Ascending aorta (tissue), 2 donors: ENCODE data around the gene C1orf21. TPM values are rescaled to one million over a fixed set of nuclear protein-coding genes. Genes with fewer than 3 reads are reported as not detected.

ENCODE experiments used
- DNase-seq, 2 donors: peaks; one replicate each; pipeline ENCODE4 v3.0.0-alpha.2; 2019; ENCODE audit warnings: low spot score in 2 of 2
- H3K27ac ChIP-seq, 2 donors: fragments of 200-600 bp; sonication (generic); one replicate each; pipeline ENCODE4 v1.5.1; 2016 to 2017; ENCODE audit warnings: mild to moderate bottlenecking in 1 of 2
- H3K27me3 ChIP-seq: fragments of 200-600 bp; sonication (generic); one replicate; pipeline ENCODE4 v1.5.1; 2017
- H3K36me3 ChIP-seq, 2 donors: fragments of 200-600 bp; sonication (generic); one replicate each; pipeline ENCODE4 v1.5.1; 2016
- H3K4me1 ChIP-seq, 2 donors: fragments of 200-600 bp; sonication (generic); one replicate each; pipeline ENCODE4 v1.5.1; 2016 to 2017; ENCODE audit warnings: mild to moderate bottlenecking in 1 of 2
- H3K4me3 ChIP-seq, 2 donors: fragments of 200-600 bp; sonication (generic); one replicate each; pipeline ENCODE4 v1.5.1; 2016 to 2017; ENCODE audit warnings: mild to moderate bottlenecking in 1 of 2
- H3K9me3 ChIP-seq, 2 donors: fragments of 200-600 bp; sonication (generic); one replicate each; pipeline ENCODE4 v1.5.1; 2016
- intact Hi-C: fragments of 100-400 bp; cut with DNase I; formaldehyde crosslinking; loops from one replicate; pipeline ENCODE4 v1.15.1; 2023
- total RNA-seq: library from RNA; depleted of rRNA; stranded (reverse); fragments of >200 nt; gene quantifications from one replicate; pipeline ENCODE4 v1.1.0, GENCODE V29; 2016
- TF ChIP-seq, protein P1 (sequence below), 3 experiments: fragments of 200-600 bp in 2 of 3; fragments of 450-650 bp in 1 of 3; sonication (generic) in 2 of 3; IDR thresholded peaks; one replicate each; pipeline ENCODE4 v1.5.1; 2016 to 2019; ENCODE audit warnings: antibody characterized with exemption in 3 of 3, mild to moderate bottlenecking in 1 of 3, moderate library complexity in 1 of 3

C1orf21 gene
- total RNA-seq, 1 donor from 2014 or later = 21.8 TPM

DNA sequence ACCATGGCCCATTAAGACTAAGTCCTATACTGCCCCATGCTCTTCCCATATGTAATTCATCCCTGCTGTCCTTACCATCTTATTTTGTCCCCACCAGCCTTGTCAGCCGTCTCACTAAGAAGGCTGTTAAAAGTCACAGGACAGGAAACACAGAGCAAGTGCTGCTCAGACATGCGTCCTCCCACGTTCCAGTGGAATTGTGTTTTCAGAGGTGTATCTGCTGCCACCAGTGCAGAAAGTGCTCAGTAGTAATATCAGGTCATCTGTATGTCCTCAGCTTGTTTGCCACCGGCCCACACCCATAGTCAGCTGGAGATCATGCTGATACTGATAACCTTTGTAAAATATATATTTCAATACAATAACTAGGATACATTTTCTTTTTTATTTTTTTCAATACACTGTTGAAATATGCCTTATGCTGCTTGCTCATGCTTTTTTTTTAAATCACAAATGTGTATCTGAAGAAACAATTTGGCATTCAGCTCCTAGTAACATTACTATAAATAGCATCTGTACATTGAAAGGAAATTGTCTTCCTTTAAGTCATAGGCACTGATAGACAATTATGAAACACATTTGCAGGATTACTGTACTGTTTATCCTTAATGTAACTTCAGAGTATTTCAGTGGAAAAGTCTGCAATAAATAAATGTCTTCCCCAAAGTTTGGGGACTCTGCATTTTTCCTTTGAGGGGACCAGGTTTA, 211.0 kb downstream of the C1orf21 start:
- no peak for DNase-seq

DNA sequence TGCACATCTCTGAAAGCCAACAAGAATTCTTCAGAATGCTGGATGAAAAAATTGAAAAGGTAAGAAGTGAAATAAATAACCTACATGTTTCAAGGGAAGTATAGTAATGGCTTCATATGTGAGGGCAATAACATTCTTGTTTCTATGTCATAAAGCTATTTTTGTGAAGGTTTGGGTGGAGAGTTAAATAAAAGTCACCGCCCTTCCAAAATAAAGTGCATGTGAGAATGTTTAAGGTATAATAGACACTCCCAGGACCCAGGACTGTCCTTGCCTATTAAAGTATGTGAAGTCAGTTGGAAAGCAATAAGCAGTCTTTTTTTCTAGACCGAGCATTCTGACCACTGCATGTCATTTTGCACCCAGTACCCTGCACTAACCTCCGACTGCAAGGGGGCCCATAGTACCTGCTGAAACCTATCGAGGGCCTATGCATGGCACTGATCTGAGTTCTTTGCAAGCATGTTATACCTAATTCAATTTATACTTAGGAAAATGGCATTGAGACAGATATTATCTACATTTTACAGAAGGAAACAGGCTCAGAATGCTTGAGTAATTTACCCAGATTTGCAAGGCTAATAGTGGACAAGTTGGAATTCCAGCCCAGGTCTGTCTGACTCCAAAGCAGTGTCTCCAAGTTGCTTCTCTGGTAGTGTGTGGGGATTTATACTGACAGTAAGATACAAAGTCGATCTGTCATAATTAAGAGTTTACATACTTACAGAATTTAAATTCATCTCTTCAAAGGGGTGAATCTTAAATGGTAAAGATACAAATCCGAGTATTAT, 211.8 kb downstream of the C1orf21 start:
- Histone ChIP-seq H3K9me3 (no peaks in the 10 kb centered on the region), H3K36me3 (no peaks in the 10 kb centered on the region), H3K27me3 (no peaks in the 10 kb centered on the region), H3K4me3 (no peak overlapping the region), H3K27ac (no peak overlapping the region), H3K4me1 (no peaks in the 10 kb centered on the region)
- no peak for DNase-seq
- intact Hi-C loops = no loop called here
- TF ChIP-seq, protein P1, sequence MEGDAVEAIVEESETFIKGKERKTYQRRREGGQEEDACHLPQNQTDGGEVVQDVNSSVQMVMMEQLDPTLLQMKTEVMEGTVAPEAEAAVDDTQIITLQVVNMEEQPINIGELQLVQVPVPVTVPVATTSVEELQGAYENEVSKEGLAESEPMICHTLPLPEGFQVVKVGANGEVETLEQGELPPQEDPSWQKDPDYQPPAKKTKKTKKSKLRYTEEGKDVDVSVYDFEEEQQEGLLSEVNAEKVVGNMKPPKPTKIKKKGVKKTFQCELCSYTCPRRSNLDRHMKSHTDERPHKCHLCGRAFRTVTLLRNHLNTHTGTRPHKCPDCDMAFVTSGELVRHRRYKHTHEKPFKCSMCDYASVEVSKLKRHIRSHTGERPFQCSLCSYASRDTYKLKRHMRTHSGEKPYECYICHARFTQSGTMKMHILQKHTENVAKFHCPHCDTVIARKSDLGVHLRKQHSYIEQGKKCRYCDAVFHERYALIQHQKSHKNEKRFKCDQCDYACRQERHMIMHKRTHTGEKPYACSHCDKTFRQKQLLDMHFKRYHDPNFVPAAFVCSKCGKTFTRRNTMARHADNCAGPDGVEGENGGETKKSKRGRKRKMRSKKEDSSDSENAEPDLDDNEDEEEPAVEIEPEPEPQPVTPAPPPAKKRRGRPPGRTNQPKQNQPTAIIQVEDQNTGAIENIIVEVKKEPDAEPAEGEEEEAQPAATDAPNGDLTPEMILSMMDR (IDR thresholded peaks at IDR 0.05) = no peak

More for the DNA sequence above, 211.0 kb downstream of the C1orf21 start:
- Histone ChIP-seq H3K4me3 (no peak overlapping the region), H3K4me1 (no peaks in the 10 kb centered on the region), H3K9me3 (no peaks in the 10 kb centered on the region), H3K27ac (no peak overlapping the region), H3K36me3 (no peaks in the 10 kb centered on the region), H3K27me3 (no peaks in the 10 kb centered on the region)
- TF ChIP-seq, protein P1 (IDR thresholded peaks at IDR 0.05) = no peak
- intact Hi-C loops = no loop called here

DNA sequence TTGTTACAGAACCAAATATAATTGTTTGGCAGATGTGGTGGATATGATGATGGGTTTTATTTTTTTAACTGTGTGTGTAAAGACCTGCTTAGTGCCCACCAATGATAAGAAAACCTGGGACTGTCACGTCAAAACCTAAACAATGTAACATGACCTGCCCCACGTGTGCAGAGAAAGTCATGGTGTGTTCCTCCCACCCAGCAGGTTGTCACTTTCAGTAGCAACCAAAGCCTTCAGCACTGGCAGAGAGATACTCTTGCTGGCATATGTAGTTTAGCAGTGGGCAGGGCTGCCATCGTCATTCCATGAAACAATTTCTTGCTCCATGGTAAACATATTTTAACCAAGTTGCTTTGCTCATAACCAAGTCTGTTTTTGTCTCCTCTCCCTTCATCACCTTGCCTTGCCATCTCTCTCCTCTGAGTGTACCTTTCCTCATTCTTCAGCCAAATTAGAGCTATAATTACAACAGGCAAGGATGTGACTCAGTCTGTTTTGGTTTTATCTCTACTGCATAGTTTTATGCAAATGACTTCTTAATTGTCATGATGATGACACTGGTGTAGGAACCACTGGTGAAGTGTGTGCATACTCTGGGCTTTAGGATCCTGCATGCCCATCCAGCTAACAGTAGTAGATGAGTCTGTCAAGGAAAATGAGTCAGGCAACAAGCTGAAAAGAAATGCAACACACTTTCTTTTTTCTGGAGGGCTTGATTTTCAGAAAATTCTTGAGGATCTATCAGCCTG, 217.5 kb downstream of the C1orf21 start:
- Histone ChIP-seq H3K4me3 (no peak overlapping the region), H3K36me3 (no peaks in the 10 kb centered on the region), H3K9me3 (no peaks in the 10 kb centered on the region), H3K27ac (no peak overlapping the region), H3K4me1 (no peaks in the 10 kb centered on the region), H3K27me3 (no peaks in the 10 kb centered on the region)
- intact Hi-C loops = no loop called here
- DNase-seq = no peak
- TF ChIP-seq, protein P1 (IDR thresholded peaks at IDR 0.05) = no peak

DNA sequence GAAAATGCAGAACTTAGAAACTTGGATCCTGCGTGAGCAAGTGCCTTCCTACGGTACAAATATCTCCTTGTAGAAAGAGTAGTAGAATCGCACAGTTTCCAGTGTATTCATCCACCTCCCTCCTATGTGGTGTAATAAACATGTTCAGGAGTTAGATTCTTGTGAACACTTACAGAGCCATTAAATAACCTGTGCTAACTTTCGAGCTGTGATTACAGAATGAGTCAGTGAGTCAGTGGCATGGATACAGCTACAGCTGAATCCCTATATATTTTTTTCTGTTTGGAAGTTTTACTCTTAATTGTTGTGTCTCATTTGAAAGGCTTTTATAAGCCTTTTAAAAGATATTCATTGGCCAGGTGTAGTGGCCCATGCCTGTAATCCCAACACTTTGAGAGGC, 219.1 kb downstream of the C1orf21 start:
- no peaks in the 10 kb centered on the region for H3K36me3 ChIP-seq
- no peak for DNase-seq
- H3K4me1 ChIP-seq = no peaks in the 10 kb centered on the region
- TF ChIP-seq, protein P1 (IDR thresholded peaks at IDR 0.05) = no peak
- H3K4me3 ChIP-seq = no peak overlapping the region
- no peaks in the 10 kb centered on the region for H3K27me3 ChIP-seq
- H3K27ac ChIP-seq = peak overlapping the region in 1 of 2 donors; percentile 60
- intact Hi-C loops = loop anchor here (5.0 kb wide), 1 partner anchor 56 kb away; no protein-coding TSS in a partner anchor
- H3K9me3 ChIP-seq = no peaks in the 10 kb centered on the region

DNA sequence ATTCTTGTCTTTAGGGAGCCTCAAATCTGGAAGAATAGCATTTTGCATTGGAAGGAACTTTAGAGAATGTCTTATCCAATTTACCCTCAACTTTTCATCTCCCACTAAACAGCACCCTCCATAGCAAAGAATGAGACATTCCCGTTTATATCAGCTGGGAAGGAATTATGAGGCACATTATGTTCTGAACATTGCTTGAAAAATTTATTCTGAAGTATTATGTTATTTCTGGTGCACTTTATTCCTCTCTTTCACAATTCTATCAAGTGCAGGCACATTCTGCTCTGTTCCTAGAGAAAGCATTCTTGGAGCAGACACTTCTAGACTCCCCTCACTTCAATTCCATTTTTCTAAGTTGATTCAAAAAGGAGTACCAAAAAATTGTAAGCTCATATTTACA, 220.0 kb downstream of the C1orf21 start:
- H3K27ac ChIP-seq = peak overlapping the region in 1 of 2 donors; percentile 62

More for the DNA sequence above, 220.0 kb downstream of the C1orf21 start:
- DNase-seq = no peak
- no peaks in the 10 kb centered on the region for H3K27me3 ChIP-seq
- no peaks in the 10 kb centered on the region for H3K9me3 ChIP-seq
- TF ChIP-seq, protein P1 (IDR thresholded peaks at IDR 0.05) = no peak
- H3K4me3 ChIP-seq = no peak overlapping the region
- intact Hi-C loops = loop anchor here (5.0 kb wide), 1 partner anchor 56 kb away; no protein-coding TSS in a partner anchor
- H3K36me3 ChIP-seq = no peaks in the 10 kb centered on the region
- no peaks in the 10 kb centered on the region for H3K4me1 ChIP-seq
